Psoas muscle (tissue), 8 donors: ENCODE measurements around the gene UBE3D. TPM values are rescaled to one million over a fixed set of nuclear protein-coding genes. Genes with fewer than 3 reads are reported as not detected.

ENCODE experiments used
- ATAC-seq, 4 donors: fragments of 200-7000 bp; cut with Tn5 transposase; one replicate each; pipeline ENCODE4 v1.9.1; 2020; ENCODE audit warnings: moderate library complexity in 3 of 4, mild to moderate bottlenecking in 2 of 4
- DNase-seq, 2 donors: peaks; one replicate each; pipeline ENCODE4 v3.0.0-alpha.2; 2020
- H3K27ac ChIP-seq: fragments of 200-600 bp; one replicate; pipeline ENCODE4 v1.8.0; 2022
- H3K27me3 ChIP-seq, 3 donors: fragments of 200-600 bp in 1 of 3; one replicate each; pipeline versions ENCODE4 v1.6.1 to v1.8.0; 2013 to 2022; ENCODE audit warnings: low read length in 2 of 3, mild to moderate bottlenecking in 2 of 3, moderate library complexity in 1 of 3; ENCODE audit not compliant: insufficient read depth in 3 of 3
- H3K36me3 ChIP-seq, 2 donors: fragments of 200-600 bp in 1 of 2; one replicate each; pipeline versions ENCODE4 v1.6.1 to v1.8.0; 2013 to 2022; ENCODE audit warnings: low read depth in 1 of 2, mild to moderate bottlenecking in 1 of 2, moderate library complexity in 1 of 2; ENCODE audit not compliant: insufficient read depth in 1 of 2
- H3K4me1 ChIP-seq: fragments of 200-600 bp; one replicate; pipeline ENCODE4 v1.8.0; 2022
- H3K4me3 ChIP-seq: fragments of 200-600 bp; one replicate; pipeline ENCODE4 v1.8.0; 2022; ENCODE audit warnings: mild to moderate bottlenecking
- H3K9me3 ChIP-seq: fragments of 200-600 bp; one replicate; pipeline ENCODE4 v1.8.0; 2022
- WGBS, 3 donors: extraction: QIAGEN DNeasy Blood & Tissue Kit; methylation state at CpG; one replicate each; pipeline versions ENCODE4 v1.1.6 to v1.1.7; 2013; 5-methylcytosine and 5-hydroxymethylcytosine counted together
- intact Hi-C, 2 donors: fragments of 100-400 bp; cut with DNase I; formaldehyde crosslinking; loops; one replicate each; pipeline versions ENCODE4 v1.11.0 to v1.14.2; 2022
- polyA plus RNA-seq, 3 donors: library from polyadenylated mRNA; stranded (reverse); fragments of 200-250 nt; gene quantifications; one replicate each; pipeline ENCODE4 v1.2.3, GENCODE V29; 2013
- total RNA-seq, 4 donors: library from RNA; stranded (reverse); fragmentation: NEBNext Ultra II Directional in 2 of 4; extraction: Animal tissue kit (Norgen Biotek cat#: 25700) in 2 of 4; gene quantifications; one replicate each; pipeline versions ENCODE4 v1.2.1 to v1.2.4, GENCODE V29; 2021 to 2023
- TF ChIP-seq, protein P1 (sequence below): fragments of 200-600 bp; IDR thresholded peaks from one replicate; pipeline ENCODE4 v1.8.0; 2022; ENCODE audit warnings: antibody characterized with exemption
- donor health status: healthy with polysubstance abuse.
- donor health status: DM: no; HTN: no; CAD: no; lungs with moderate emphysema.
- donor health status: Bipolar disorder and iron deficiency.
- donor health status: healthy.
- donor health status: DM: yes; HTN: yes; CAD: no.
- donor health status: DM: no; HTN: no; CAD: no.
- donor health status: DM: no; HTN: no; CAD: no.
- donor health status: DM: yes; HTN: yes; CAD: no.

UBE3D gene
- total and polyA plus RNA-seq, 7 donors, result 1.9 to 3.8 (median 2.2) TPM

DNA sequence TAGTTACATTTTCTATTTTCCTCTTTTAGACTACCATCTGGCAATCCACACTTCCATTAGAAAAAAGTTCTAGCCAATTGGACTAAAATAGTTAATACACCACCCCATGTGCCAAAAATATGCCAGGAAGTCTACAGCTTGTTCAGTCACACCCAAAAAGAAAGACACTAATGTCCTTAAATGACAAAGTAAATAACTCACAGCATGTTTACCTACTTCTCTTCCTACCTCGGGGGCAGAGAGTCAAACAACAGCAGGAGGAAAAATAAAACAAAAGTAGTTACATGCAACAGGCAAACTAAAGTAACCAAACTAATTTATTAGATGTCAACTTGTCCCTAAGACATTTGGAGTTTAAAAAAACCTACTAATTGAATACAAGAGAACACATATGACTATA is 57.0 kb downstream of the UBE3D start:
- no peak for ATAC-seq

DNA sequence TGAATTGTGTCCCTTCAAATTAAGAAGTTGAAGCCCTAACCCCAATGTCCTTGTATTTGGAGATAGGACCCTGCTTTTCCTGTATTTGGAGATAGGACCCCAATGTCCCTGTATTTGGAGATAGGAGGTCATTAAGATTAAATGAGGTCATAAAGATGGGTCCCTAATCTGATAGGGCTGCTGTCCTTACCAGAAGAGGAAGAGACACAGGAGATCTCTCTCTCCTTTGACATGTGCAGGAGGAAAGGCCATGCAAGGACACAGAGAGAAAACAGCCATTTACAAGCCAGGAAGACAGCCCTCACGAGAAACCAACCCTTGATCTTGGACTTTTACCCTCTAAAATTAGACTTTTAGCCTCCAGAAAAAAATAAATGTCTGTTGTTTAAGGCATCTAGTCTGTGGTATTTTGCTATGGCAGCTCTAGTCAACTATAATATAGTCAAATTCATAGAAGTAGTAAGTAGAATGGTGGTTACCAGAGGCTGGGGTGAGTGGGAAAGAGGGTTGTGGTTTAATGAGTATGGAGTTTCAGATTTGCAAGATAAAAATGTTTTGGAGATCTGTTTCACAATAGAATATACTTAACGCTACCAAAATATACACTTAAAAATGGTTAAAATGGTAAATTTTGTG is 59.3 kb downstream of the UBE3D start:
- no peaks in the 10 kb centered on the region for H3K27me3 ChIP-seq
- no peaks in the 10 kb centered on the region for H3K36me3 ChIP-seq
- no peak overlapping the region for H3K27ac ChIP-seq
- ATAC-seq (no peak), DNase-seq (no peak)
- TF ChIP-seq, protein P1, sequence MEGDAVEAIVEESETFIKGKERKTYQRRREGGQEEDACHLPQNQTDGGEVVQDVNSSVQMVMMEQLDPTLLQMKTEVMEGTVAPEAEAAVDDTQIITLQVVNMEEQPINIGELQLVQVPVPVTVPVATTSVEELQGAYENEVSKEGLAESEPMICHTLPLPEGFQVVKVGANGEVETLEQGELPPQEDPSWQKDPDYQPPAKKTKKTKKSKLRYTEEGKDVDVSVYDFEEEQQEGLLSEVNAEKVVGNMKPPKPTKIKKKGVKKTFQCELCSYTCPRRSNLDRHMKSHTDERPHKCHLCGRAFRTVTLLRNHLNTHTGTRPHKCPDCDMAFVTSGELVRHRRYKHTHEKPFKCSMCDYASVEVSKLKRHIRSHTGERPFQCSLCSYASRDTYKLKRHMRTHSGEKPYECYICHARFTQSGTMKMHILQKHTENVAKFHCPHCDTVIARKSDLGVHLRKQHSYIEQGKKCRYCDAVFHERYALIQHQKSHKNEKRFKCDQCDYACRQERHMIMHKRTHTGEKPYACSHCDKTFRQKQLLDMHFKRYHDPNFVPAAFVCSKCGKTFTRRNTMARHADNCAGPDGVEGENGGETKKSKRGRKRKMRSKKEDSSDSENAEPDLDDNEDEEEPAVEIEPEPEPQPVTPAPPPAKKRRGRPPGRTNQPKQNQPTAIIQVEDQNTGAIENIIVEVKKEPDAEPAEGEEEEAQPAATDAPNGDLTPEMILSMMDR, result no peak
- 75 to 81% (median 76%) methylated on average over 2 of the region's 2 CpGs for WGBS, 3 donors
- no peaks in the 10 kb centered on the region for H3K9me3 ChIP-seq
- intact Hi-C loops, result no loop called here
- H3K4me1 ChIP-seq, result no peaks in the 10 kb centered on the region
- no peak overlapping the region for H3K4me3 ChIP-seq

More for the DNA sequence above, 57.0 kb downstream of the UBE3D start:
- 16 to 40% (median 37%) methylated on average over 1 of the region's 1 CpG for WGBS, 3 donors
- TF ChIP-seq, protein P1, result no peak
- Histone ChIP-seq H3K4me3 (no peak overlapping the region), H3K9me3 (no peaks in the 10 kb centered on the region), H3K36me3 (peaks cover 0 to under 1% of the 10 kb centered on the region in 2 donors), H3K27me3 (no peaks in the 10 kb centered on the region), H3K4me1 (no peaks in the 10 kb centered on the region), H3K27ac (no peak overlapping the region)
- intact Hi-C loops, result no loop called here
- no peak for DNase-seq

DNA sequence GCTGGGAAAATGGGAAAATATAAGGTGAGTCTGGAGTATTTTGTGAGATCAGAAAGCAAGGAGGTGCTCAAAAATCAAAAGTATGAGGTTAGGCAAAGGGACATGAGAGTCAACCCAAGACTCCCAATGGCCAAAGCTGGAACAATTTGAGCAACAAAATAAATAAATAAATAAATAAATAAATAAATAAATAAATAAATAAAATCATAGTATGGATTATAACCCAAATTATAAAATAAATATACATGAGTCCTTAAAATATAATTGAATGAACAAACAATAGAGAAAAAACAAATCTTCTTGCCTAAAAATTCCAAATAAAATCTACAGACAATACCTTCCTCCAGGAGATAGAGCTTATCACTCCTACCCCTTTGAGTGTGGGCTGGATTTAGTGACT is 69.5 kb downstream of the UBE3D start:
- Histone ChIP-seq H3K36me3 (no peaks in the 10 kb centered on the region), H3K27ac (no peak overlapping the region), H3K4me3 (no peak overlapping the region), H3K27me3 (no peaks in the 10 kb centered on the region), H3K4me1 (no peaks in the 10 kb centered on the region), H3K9me3 (no peaks in the 10 kb centered on the region)
- no peak for ATAC-seq
- intact Hi-C loops, result no loop called here
- TF ChIP-seq, protein P1, result no peak
- DNase-seq, result no peak

DNA sequence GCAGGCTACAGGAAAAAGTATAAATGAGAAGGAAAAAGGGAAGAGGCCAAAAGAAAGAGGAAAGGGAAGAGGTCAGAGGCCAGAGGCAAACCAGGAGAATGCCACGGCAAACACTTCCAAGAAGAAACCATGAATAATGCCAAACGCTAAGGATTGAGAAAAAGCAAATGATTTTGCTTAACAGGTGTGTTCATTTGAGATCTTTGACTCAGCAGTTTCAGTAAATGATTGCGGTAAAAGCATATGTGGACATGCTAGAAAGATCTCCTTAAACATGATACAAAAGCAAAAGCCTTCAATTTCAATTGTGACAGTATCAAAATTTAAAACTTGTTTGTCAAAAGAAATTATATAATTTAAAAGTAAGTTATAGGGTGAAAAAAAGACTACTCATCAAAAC is 70.6 kb downstream of the UBE3D start:
- H3K36me3 ChIP-seq, result no peaks in the 10 kb centered on the region
- no peak overlapping the region for H3K4me3 ChIP-seq
- ATAC-seq (no peak), DNase-seq (no peak)
- 35 to 52% (median 49%) methylated on average over 3 of the region's 3 CpGs for WGBS, 3 donors
- H3K4me1 ChIP-seq, result peaks cover 4% of the 10 kb centered on the region
- no peak overlapping the region for H3K27ac ChIP-seq
- no peaks in the 10 kb centered on the region for H3K9me3 ChIP-seq
- intact Hi-C loops, result no loop called here
- TF ChIP-seq, protein P1, result no peak
- H3K27me3 ChIP-seq, result no peaks in the 10 kb centered on the region

DNA sequence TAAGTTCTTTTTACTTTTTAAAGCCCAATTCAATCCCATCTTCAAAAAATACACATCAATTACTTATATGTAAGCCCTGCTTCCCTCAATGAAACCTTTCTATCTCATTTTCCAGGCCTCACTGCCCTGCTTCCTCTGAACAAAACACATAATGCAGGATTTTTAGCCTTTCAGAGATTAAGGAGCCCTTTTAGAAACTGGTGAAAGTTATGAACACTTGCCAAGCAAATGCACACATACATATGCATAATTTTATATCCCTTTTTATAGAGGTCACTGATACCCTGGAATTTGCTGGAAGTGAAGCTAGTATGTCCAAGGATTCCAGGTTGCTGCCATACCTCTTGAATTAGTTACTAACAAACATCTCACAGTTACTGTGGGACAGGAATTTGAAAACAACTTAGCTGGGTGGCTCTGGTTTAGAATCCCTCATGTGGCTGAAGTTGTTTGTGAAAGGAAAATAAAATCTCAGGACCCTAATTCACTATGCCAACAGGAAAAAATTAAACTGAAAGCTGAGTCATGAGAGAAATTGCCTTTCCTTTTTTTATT is 75.8 kb downstream of the UBE3D start:
- TF ChIP-seq, protein P1, result no peak
- no peaks in the 10 kb centered on the region for H3K27me3 ChIP-seq
- H3K4me3 ChIP-seq, result no peak overlapping the region

More for the DNA sequence above, 75.8 kb downstream of the UBE3D start:
- Histone ChIP-seq H3K9me3 (no peaks in the 10 kb centered on the region), H3K36me3 (no peaks in the 10 kb centered on the region), H3K27ac (no peak overlapping the region), H3K4me1 (peaks cover 8% of the 10 kb centered on the region)
- intact Hi-C loops, result no loop called here
- DNase-seq (no peak), ATAC-seq (no peak)
